Measurements from ENCODE around the gene CCL8.

Gene CCL8

GRCh38 chr17:34366010-34366409 is 46.8 kb downstream of the CCL8 start:
- Histone ChIP-seq H3K9me3 (ENCODE audit: insufficient read depth, low read depth, low read length) (no peaks in the 10 kb centered on the region), H2BK120ac (ENCODE audit: insufficient read depth, low read length, poor library complexity) (no peak overlapping the region), H3K4me3 (ENCODE audit: low read depth, low read length) (no peak overlapping the region), H3K4me2 (ENCODE audit: low read length) (no peak overlapping the region), H4K12ac (ENCODE audit: low read depth, low read length) (no peak overlapping the region), H2AK5ac (ENCODE audit: low read length) (no peak overlapping the region), H3K79me1 (ENCODE audit: low read length) (no peaks in the 10 kb centered on the region), H3K18ac (ENCODE audit: low read length) (no peak overlapping the region), H2AFZ (ENCODE audit: insufficient read depth, low read length, poor library complexity) (no peak overlapping the region), H3K4ac (ENCODE audit: low read depth, low read length) (no peak overlapping the region), H4K8ac (ENCODE audit: low read depth, low read length) (no peak overlapping the region), H3K79me2 (ENCODE audit: control insufficient read depth, insufficient read depth, low read length, poor library complexity) (no peaks in the 10 kb centered on the region), H3K23ac (ENCODE audit: low read length) (no peak overlapping the region), H3K27ac (ENCODE audit: low read depth, low read length) (no peak overlapping the region), H3K9ac (ENCODE audit: low read length) (no peak overlapping the region), H3K36me3 (ENCODE audit: control insufficient read depth in 1 of 2, insufficient read depth in 2 of 2, low read length in 2 of 2) (no peaks in the 10 kb centered on the region), H2BK5ac (ENCODE audit: low read depth, low read length, poor library complexity) (no peak overlapping the region), H2BK12ac (ENCODE audit: low read length) (no peak overlapping the region), H3K27me3 (ENCODE audit: insufficient read depth, low read length) (no peaks in the 10 kb centered on the region), H3K4me1 (ENCODE audit: control insufficient read depth in 1 of 2, insufficient read depth in 2 of 2, low read length in 2 of 2) (peaks cover 0 to 7% of the 10 kb centered on the region in 2 experiments), H4K91ac (ENCODE audit: low read depth, low read length) (no peak overlapping the region), H3K14ac (ENCODE audit: low read length) (no peak overlapping the region)
- no peak for DNase-seq
- no CpG with 5 or more reads among the region's 1 CpG for whole genome bisulfite sequencing (ENCODE audit: extremely low coverage, insufficient coverage, insufficient read length)

- H2BK12ac ChIP-seq (ENCODE audit: low read length), result no peak overlapping the region
- H3K4me3 ChIP-seq (ENCODE audit: low read depth, low read length), result no peak overlapping the region
- no peaks in the 10 kb centered on the region for H3K79me1 ChIP-seq (ENCODE audit: low read length)
- no peak overlapping the region for H3K4me2 ChIP-seq (ENCODE audit: low read length)
- no peaks in the 10 kb centered on the region for H3K27me3 ChIP-seq (ENCODE audit: insufficient read depth, low read length)
- H4K12ac ChIP-seq (ENCODE audit: low read depth, low read length), result no peak overlapping the region
- peaks cover 0 to 12% of the 10 kb centered on the region in 2 experiments for H3K4me1 ChIP-seq (ENCODE audit: control insufficient read depth in 1 of 2, insufficient read depth in 2 of 2, low read length in 2 of 2)
- no peak overlapping the region for H3K27ac ChIP-seq (ENCODE audit: low read depth, low read length)
- no peak overlapping the region for H3K9ac ChIP-seq (ENCODE audit: low read length)
- H2AK5ac ChIP-seq (ENCODE audit: low read length), result no peak overlapping the region
- no peak overlapping the region for H4K91ac ChIP-seq (ENCODE audit: low read depth, low read length)
- H3K9me3 ChIP-seq (ENCODE audit: insufficient read depth, low read depth, low read length), result no peaks in the 10 kb centered on the region
- H4K8ac ChIP-seq (ENCODE audit: low read depth, low read length), result no peak overlapping the region
- no peak overlapping the region for H3K18ac ChIP-seq (ENCODE audit: low read length)
- H3K79me2 ChIP-seq (ENCODE audit: control insufficient read depth, insufficient read depth, low read length, poor library complexity), result no peaks in the 10 kb centered on the region
- no peak for DNase-seq
- no peak overlapping the region for H2AFZ ChIP-seq (ENCODE audit: insufficient read depth, low read length, poor library complexity)
- H3K14ac ChIP-seq (ENCODE audit: low read length), result no peak overlapping the region
- no peak overlapping the region for H2BK120ac ChIP-seq (ENCODE audit: insufficient read depth, low read length, poor library complexity)
- H3K36me3 ChIP-seq (ENCODE audit: control insufficient read depth in 1 of 2, insufficient read depth in 2 of 2, low read length in 2 of 2), result no peaks in the 10 kb centered on the region
- H3K23ac ChIP-seq (ENCODE audit: low read length), result no peak overlapping the region
- no peak overlapping the region for H2BK5ac ChIP-seq (ENCODE audit: low read depth, low read length, poor library complexity)
- WGBS (ENCODE audit: extremely low coverage, insufficient coverage, insufficient read length), result no CpG with 5 or more reads among the region's 4 CpGs
- no peak overlapping the region for H3K4ac ChIP-seq (ENCODE audit: low read depth, low read length)
Measured at GRCh38 chr17:34366529-34367107, 47.4 kb downstream of the CCL8 start.

- Histone ChIP-seq H4K12ac (ENCODE audit: low read depth, low read length) (no peak overlapping the region), H3K9ac (ENCODE audit: low read length) (no peak overlapping the region), H3K9me3 (ENCODE audit: insufficient read depth, low read depth, low read length) (no peaks in the 10 kb centered on the region), H2BK12ac (ENCODE audit: low read length) (no peak overlapping the region), H3K4me1 (ENCODE audit: control insufficient read depth in 1 of 2, insufficient read depth in 2 of 2, low read length in 2 of 2) (peaks cover 0 to 14% of the 10 kb centered on the region in 2 experiments), H2BK120ac (ENCODE audit: insufficient read depth, low read length, poor library complexity) (no peak overlapping the region), H3K79me2 (ENCODE audit: control insufficient read depth, insufficient read depth, low read length, poor library complexity) (no peaks in the 10 kb centered on the region), H3K14ac (ENCODE audit: low read length) (no peak overlapping the region), H3K27me3 (ENCODE audit: insufficient read depth, low read length) (no peaks in the 10 kb centered on the region), H3K4me3 (ENCODE audit: low read depth, low read length) (peak overlapping the region; percentile 6), H3K27ac (ENCODE audit: low read depth, low read length) (no peak overlapping the region), H2BK5ac (ENCODE audit: low read depth, low read length, poor library complexity) (no peak overlapping the region), H4K8ac (ENCODE audit: low read depth, low read length) (no peak overlapping the region), H2AFZ (ENCODE audit: insufficient read depth, low read length, poor library complexity) (no peak overlapping the region), H2AK5ac (ENCODE audit: low read length) (no peak overlapping the region), H3K36me3 (ENCODE audit: control insufficient read depth in 1 of 2, insufficient read depth in 2 of 2, low read length in 2 of 2) (no peaks in the 10 kb centered on the region), H3K4ac (ENCODE audit: low read depth, low read length) (no peak overlapping the region), H3K23ac (ENCODE audit: low read length) (no peak overlapping the region), H3K4me2 (ENCODE audit: low read length) (no peak overlapping the region), H3K79me1 (ENCODE audit: low read length) (no peaks in the 10 kb centered on the region), H3K18ac (ENCODE audit: low read length) (no peak overlapping the region), H4K91ac (ENCODE audit: low read depth, low read length) (no peak overlapping the region)
- DNase-seq, result no peak
- no CpG with 5 or more reads among the region's 9 CpGs for WGBS (ENCODE audit: extremely low coverage, insufficient coverage, insufficient read length)
Measured at GRCh38 chr17:34367486-34368195, 48.4 kb downstream of the CCL8 start.

- no peak overlapping the region for H2BK5ac ChIP-seq (ENCODE audit: low read depth, low read length, poor library complexity)
- no CpG with 5 or more reads among the region's 9 CpGs for WGBS (ENCODE audit: extremely low coverage, insufficient coverage, insufficient read length)
Measured at GRCh38 chr17:34368196-34368945, 49.1 kb downstream of the CCL8 start.

More at GRCh38 chr17:34368196-34368945, 49.1 kb downstream of the CCL8 start:
- no peak overlapping the region for H4K91ac ChIP-seq (ENCODE audit: low read depth, low read length)
- H4K12ac ChIP-seq (ENCODE audit: low read depth, low read length), result no peak overlapping the region
- H3K9ac ChIP-seq (ENCODE audit: low read length), result no peak overlapping the region
- peaks cover 0 to 14% of the 10 kb centered on the region in 2 experiments for H3K4me1 ChIP-seq (ENCODE audit: control insufficient read depth in 1 of 2, insufficient read depth in 2 of 2, low read length in 2 of 2)
- no peak overlapping the region for H2BK120ac ChIP-seq (ENCODE audit: insufficient read depth, low read length, poor library complexity)
- DNase-seq, result no peak
- no peaks in the 10 kb centered on the region for H3K27me3 ChIP-seq (ENCODE audit: insufficient read depth, low read length)
- H3K79me2 ChIP-seq (ENCODE audit: control insufficient read depth, insufficient read depth, low read length, poor library complexity), result no peaks in the 10 kb centered on the region
- no peak overlapping the region for H3K27ac ChIP-seq (ENCODE audit: low read depth, low read length)
- no peak overlapping the region for H2AK5ac ChIP-seq (ENCODE audit: low read length)
- no peak overlapping the region for H3K18ac ChIP-seq (ENCODE audit: low read length)
- no peak overlapping the region for H3K23ac ChIP-seq (ENCODE audit: low read length)
- H3K4ac ChIP-seq (ENCODE audit: low read depth, low read length), result no peak overlapping the region
- no peaks in the 10 kb centered on the region for H3K36me3 ChIP-seq (ENCODE audit: control insufficient read depth in 1 of 2, insufficient read depth in 2 of 2, low read length in 2 of 2)
- H2BK12ac ChIP-seq (ENCODE audit: low read length), result no peak overlapping the region
- H3K4me2 ChIP-seq (ENCODE audit: low read length), result no peak overlapping the region
- no peak overlapping the region for H2AFZ ChIP-seq (ENCODE audit: insufficient read depth, low read length, poor library complexity)
- H4K8ac ChIP-seq (ENCODE audit: low read depth, low read length), result no peak overlapping the region
- H3K14ac ChIP-seq (ENCODE audit: low read length), result no peak overlapping the region
- H3K79me1 ChIP-seq (ENCODE audit: low read length), result no peaks in the 10 kb centered on the region
- H3K9me3 ChIP-seq (ENCODE audit: insufficient read depth, low read depth, low read length), result no peaks in the 10 kb centered on the region
- H3K4me3 ChIP-seq (ENCODE audit: low read depth, low read length), result no peak overlapping the region

Measured in trophoblast cell (in vitro differentiated cells and primary cell).